Measurements from ENCODE around the gene KAZN.

Gene KAZN

GRCh38 chr1:14590411-14591180 is 7.9 kb upstream of the KAZN start:
- no peak for DNase-seq (ENCODE audit: low spot score)

- no peak for DNase-seq (ENCODE audit: low spot score)
Measured at GRCh38 chr1:14591600-14591999, 6.9 kb upstream of the KAZN start.

GRCh38 chr1:14592004-14592631 is 6.4 kb upstream of the KAZN start:
- DNase-seq (ENCODE audit: low spot score) = no peak

GRCh38 chr1:14593302-14593701 is 5.2 kb upstream of the KAZN start:
- DNase-seq (ENCODE audit: low spot score) = no peak

- no peak for DNase-seq (ENCODE audit: low spot score)
Measured at GRCh38 chr1:14594045-14594444, 4.4 kb upstream of the KAZN start.

- no peak for DNase-seq (ENCODE audit: low spot score)
Measured at GRCh38 chr1:14596591-14596990, 1.9 kb upstream of the KAZN start.

GRCh38 chr1:14597343-14598006 is 1.0 kb upstream of the KAZN start:
- peak; percentile 29 for DNase-seq (ENCODE audit: low spot score)

- DNase-seq (ENCODE audit: low spot score) = no peak
Measured at GRCh38 chr1:14598007-14598497, 433 bp upstream of the KAZN start.

- peak; percentile 18 for DNase-seq (ENCODE audit: low spot score)
Measured at GRCh38 chr1:14599183-14599791, 802 bp downstream of the KAZN start.

- no peak for DNase-seq (ENCODE audit: low spot score)
Measured at GRCh38 chr1:14599800-14600199, 1.3 kb downstream of the KAZN start.

- no peak for DNase-seq (ENCODE audit: low spot score)
Measured at GRCh38 chr1:14600405-14601112, 2.1 kb downstream of the KAZN start.

GRCh38 chr1:14602136-14602535 is 3.7 kb downstream of the KAZN start:
- peak; percentile 39 for DNase-seq (ENCODE audit: low spot score)

GRCh38 chr1:14603645-14604044 is 5.2 kb downstream of the KAZN start:
- no peak for DNase-seq (ENCODE audit: low spot score)

- DNase-seq (ENCODE audit: low spot score) = no peak
Measured at GRCh38 chr1:14604414-14604813, 5.9 kb downstream of the KAZN start.

GRCh38 chr1:14605945-14606344 is 7.5 kb downstream of the KAZN start:
- DNase-seq (ENCODE audit: low spot score) = no peak

- DNase-seq (ENCODE audit: low spot score) = no peak
Measured at GRCh38 chr1:14606632-14607031, 8.1 kb downstream of the KAZN start.

GRCh38 chr1:14607295-14607694 is 8.8 kb downstream of the KAZN start:
- DNase-seq (ENCODE audit: low spot score) = no peak

- no peak for DNase-seq (ENCODE audit: low spot score)
Measured at GRCh38 chr1:14608308-14608707, 9.8 kb downstream of the KAZN start.

GRCh38 chr1:14610761-14611160 is 12.3 kb downstream of the KAZN start:
- DNase-seq (ENCODE audit: low spot score) = no peak

GRCh38 chr1:14611792-14612191 is 13.3 kb downstream of the KAZN start:
- no peak for DNase-seq (ENCODE audit: low spot score)

- no peak for DNase-seq (ENCODE audit: low spot score)
Measured at GRCh38 chr1:14612256-14612655, 13.8 kb downstream of the KAZN start.

GRCh38 chr1:14613926-14614325 is 15.4 kb downstream of the KAZN start:
- no peak for DNase-seq (ENCODE audit: low spot score)
